HepG2 (cell line): Measurements from ENCODE around the gene ZNF629. TPM values are rescaled to one million over a fixed set of nuclear protein-coding genes. Genes with fewer than 3 reads are reported as not detected.

Source experiments
- CBX2 ChIP-seq, 2 experiments: fragments of 200-600 bp in 1 of 2; sonication (generic); formaldehyde crosslinking in 1 of 2; IDR thresholded peaks; 2 replicates each; pipeline versions ENCODE4 v1.7.0 to v1.8.1; 2018 to 2022; ENCODE audit warnings: low read depth in 2 of 2, low read length in 1 of 2, mild to moderate bottlenecking in 1 of 2, missing genetic modification reagents in 1 of 2
- CSRNP1 ChIP-seq: sonication (generic); formaldehyde crosslinking; IDR thresholded peaks from 2 replicates; pipeline ENCODE4 v1.8.1; 2023; ENCODE audit warnings: mild to moderate bottlenecking, missing genetic modification reagents
- GATAD2A ChIP-seq: IDR thresholded peaks from 2 replicates; pipeline ENCODE4 v1.6.1; 2016
- HDAC1 ChIP-seq: sonication (generic); formaldehyde crosslinking; IDR thresholded peaks from 2 replicates; pipeline ENCODE4 v1.5.1; 2020; ENCODE audit warnings: mild to moderate bottlenecking, missing genetic modification reagents
- PREB ChIP-seq: sonication (generic); formaldehyde crosslinking; IDR thresholded peaks from 2 replicates; pipeline ENCODE4 v1.4.0; 2020; ENCODE audit warnings: missing genetic modification reagents
- RBM22 ChIP-seq: fragments of 200-400 bp; formaldehyde crosslinking; optimal IDR thresholded peaks from 2 replicates; pipeline ENCODE3; 2017; ENCODE audit warnings: mild to moderate bottlenecking, low read length, moderate library complexity
- TFDP1 ChIP-seq: IDR thresholded peaks from 2 replicates; pipeline ENCODE4 v1.6.1; 2016; ENCODE audit warnings: missing compliant biosample characterization, missing genetic modification reagents, borderline replicate concordance
- ZBTB7B ChIP-seq: sonication (generic); formaldehyde crosslinking; IDR thresholded peaks from 2 replicates; pipeline ENCODE4 v1.4.0; 2020; ENCODE audit warnings: missing genetic modification reagents
- ZNF552 ChIP-seq: sonication (generic); formaldehyde crosslinking; IDR thresholded peaks from 2 replicates; pipeline ENCODE4 v1.9.0; 2022; ENCODE audit warnings: missing genetic modification reagents, mild to moderate bottlenecking, borderline replicate concordance
- ZNF556 ChIP-seq: sonication (generic); formaldehyde crosslinking; IDR thresholded peaks from 2 replicates; pipeline ENCODE4 v1.4.0; 2020; ENCODE audit warnings: mild to moderate bottlenecking, missing genetic modification reagents, borderline replicate concordance
- ZNF839 ChIP-seq: sonication (generic); formaldehyde crosslinking; IDR thresholded peaks from 2 replicates; pipeline ENCODE4 v1.4.0; 2020; ENCODE audit warnings: missing genetic modification reagents, mild to moderate bottlenecking, borderline replicate concordance
- ZSCAN12 ChIP-seq: sonication (generic); formaldehyde crosslinking; IDR thresholded peaks from 2 replicates; pipeline ENCODE4 v1.9.0; 2021; ENCODE audit warnings: mild to moderate bottlenecking, missing genetic modification reagents
- polyA plus RNA-seq, 8 experiments: library from polyadenylated mRNA; depleted of rRNA in 3 of 8; stranded (reverse) in 7 of 8; unstranded in 1 of 8; fragments of >200 nt; fragmentation: Illumina TruSeq in 4 of 8; extraction: Trizol in 4 of 8; gene quantifications; 2 replicates each; pipeline versions ENCODE4 v1.2.1 to v1.2.3, GENCODE V29; 2011 to 2016; ENCODE audit warnings: low read depth in 4 of 8, missing spikeins in 1 of 8, mixed read lengths in 1 of 8; ENCODE audit not compliant: insufficient read depth in 1 of 8
- total RNA-seq, 5 experiments: library from RNA; depleted of rRNA; stranded (reverse); fragments of >200 nt; fragmentation: Illumina TruSeq; extraction: Trizol; gene quantifications; 2 replicates each; pipeline ENCODE4 v1.2.3, GENCODE V29; 2016; ENCODE audit warnings: low read depth in 1 of 5
- TF ChIP-seq, protein P1 (sequence below): sonication (generic); formaldehyde crosslinking; IDR thresholded peaks from 2 replicates; pipeline ENCODE4 v1.5.0; 2020; ENCODE audit warnings: missing genetic modification reagents
- TF ChIP-seq, protein P2 (sequence below): sonication (generic); formaldehyde crosslinking; IDR thresholded peaks from 2 replicates; pipeline ENCODE4 v1.5.0; 2020; ENCODE audit warnings: missing genetic modification reagents
- TF ChIP-seq, protein P3 (sequence below): sonication (generic); formaldehyde crosslinking; IDR thresholded peaks from 2 replicates; pipeline ENCODE4 v1.4.0; 2020; ENCODE audit warnings: mild to moderate bottlenecking, missing genetic modification reagents
- TF ChIP-seq, protein P4 (sequence below): sonication (generic); formaldehyde crosslinking; IDR thresholded peaks from 2 replicates; pipeline ENCODE4 v1.5.1; 2020; ENCODE audit warnings: mild to moderate bottlenecking, missing genetic modification reagents, moderate library complexity

The ZNF629 gene
- total and polyA plus RNA-seq, 2 of the 13 experiments (the other 11 are each of a cell fraction or from before 2014, with no cell fraction given): 6.1 to 16.5 TPM

DNA sequence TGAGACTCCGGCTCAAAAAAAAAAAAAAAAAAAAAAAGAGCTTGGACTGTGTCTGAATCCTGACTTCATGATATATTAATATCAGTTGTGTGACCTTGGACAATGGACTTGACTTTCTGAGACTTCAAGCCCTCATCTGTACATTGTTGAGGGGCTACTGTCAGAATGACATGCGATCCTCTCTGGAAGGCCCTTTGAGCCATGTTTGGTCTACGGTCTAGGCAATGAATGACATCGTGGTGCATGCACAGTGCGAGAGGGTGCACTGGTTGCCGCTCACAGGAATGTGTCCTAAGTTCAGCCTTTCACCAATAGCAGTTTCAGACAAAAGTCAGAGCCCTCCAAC, 43.0 kb upstream of the ZNF629 start (continued):
- TF ChIP-seq HDAC1 (CRISPR knock-in tag) (peak; percentile 57), PREB (CRISPR knock-in tag) (no peak), TFDP1 (CRISPR knock-in tag) (peak; percentile 79; the same call in 1 of the 2 replicates), GATAD2A (CRISPR knock-in tag) (peak; percentile 46; the same call in 1 of the 2 replicates), ZNF552 (CRISPR knock-in tag) (0 out of 2 replicates have a peak, but pooled peaks have one; percentile 32), ZBTB7B (CRISPR knock-in tag) (peak; percentile 53; the same call in 1 of the 2 replicates), ZSCAN12 (CRISPR knock-in tag) (no peak), CBX2 (IDR thresholded peaks at IDR 0.05; ENCODE audit: low read depth, low read length) (no peak), CBX2 (CRISPR knock-in tag; IDR thresholded peaks at IDR 0.05; ENCODE audit: low read depth) (no peak), CSRNP1 (CRISPR knock-in tag) (no peak), ZNF839 (CRISPR knock-in tag) (no peak), RBM22 (no peak), ZNF556 (peak; percentile 89)
- TF ChIP-seq, protein P1, sequence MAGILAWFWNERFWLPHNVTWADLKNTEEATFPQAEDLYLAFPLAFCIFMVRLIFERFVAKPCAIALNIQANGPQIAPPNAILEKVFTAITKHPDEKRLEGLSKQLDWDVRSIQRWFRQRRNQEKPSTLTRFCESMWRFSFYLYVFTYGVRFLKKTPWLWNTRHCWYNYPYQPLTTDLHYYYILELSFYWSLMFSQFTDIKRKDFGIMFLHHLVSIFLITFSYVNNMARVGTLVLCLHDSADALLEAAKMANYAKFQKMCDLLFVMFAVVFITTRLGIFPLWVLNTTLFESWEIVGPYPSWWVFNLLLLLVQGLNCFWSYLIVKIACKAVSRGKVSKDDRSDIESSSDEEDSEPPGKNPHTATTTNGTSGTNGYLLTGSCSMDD (CRISPR knock-in tag): no peak
- TF ChIP-seq, protein P2, sequence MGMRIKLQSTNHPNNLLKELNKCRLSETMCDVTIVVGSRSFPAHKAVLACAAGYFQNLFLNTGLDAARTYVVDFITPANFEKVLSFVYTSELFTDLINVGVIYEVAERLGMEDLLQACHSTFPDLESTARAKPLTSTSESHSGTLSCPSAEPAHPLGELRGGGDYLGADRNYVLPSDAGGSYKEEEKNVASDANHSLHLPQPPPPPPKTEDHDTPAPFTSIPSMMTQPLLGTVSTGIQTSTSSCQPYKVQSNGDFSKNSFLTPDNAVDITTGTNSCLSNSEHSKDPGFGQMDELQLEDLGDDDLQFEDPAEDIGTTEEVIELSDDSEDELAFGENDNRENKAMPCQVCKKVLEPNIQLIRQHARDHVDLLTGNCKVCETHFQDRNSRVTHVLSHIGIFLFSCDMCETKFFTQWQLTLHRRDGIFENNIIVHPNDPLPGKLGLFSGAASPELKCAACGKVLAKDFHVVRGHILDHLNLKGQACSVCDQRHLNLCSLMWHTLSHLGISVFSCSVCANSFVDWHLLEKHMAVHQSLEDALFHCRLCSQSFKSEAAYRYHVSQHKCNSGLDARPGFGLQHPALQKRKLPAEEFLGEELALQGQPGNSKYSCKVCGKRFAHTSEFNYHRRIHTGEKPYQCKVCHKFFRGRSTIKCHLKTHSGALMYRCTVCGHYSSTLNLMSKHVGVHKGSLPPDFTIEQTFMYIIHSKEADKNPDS: no peak
- TF ChIP-seq, protein P3, sequence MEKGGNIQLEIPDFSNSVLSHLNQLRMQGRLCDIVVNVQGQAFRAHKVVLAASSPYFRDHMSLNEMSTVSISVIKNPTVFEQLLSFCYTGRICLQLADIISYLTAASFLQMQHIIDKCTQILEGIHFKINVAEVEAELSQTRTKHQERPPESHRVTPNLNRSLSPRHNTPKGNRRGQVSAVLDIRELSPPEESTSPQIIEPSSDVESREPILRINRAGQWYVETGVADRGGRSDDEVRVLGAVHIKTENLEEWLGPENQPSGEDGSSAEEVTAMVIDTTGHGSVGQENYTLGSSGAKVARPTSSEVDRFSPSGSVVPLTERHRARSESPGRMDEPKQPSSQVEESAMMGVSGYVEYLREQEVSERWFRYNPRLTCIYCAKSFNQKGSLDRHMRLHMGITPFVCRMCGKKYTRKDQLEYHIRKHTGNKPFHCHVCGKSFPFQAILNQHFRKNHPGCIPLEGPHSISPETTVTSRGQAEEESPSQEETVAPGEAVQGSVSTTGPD (CRISPR knock-in tag): no peak
- TF ChIP-seq, protein P4, sequence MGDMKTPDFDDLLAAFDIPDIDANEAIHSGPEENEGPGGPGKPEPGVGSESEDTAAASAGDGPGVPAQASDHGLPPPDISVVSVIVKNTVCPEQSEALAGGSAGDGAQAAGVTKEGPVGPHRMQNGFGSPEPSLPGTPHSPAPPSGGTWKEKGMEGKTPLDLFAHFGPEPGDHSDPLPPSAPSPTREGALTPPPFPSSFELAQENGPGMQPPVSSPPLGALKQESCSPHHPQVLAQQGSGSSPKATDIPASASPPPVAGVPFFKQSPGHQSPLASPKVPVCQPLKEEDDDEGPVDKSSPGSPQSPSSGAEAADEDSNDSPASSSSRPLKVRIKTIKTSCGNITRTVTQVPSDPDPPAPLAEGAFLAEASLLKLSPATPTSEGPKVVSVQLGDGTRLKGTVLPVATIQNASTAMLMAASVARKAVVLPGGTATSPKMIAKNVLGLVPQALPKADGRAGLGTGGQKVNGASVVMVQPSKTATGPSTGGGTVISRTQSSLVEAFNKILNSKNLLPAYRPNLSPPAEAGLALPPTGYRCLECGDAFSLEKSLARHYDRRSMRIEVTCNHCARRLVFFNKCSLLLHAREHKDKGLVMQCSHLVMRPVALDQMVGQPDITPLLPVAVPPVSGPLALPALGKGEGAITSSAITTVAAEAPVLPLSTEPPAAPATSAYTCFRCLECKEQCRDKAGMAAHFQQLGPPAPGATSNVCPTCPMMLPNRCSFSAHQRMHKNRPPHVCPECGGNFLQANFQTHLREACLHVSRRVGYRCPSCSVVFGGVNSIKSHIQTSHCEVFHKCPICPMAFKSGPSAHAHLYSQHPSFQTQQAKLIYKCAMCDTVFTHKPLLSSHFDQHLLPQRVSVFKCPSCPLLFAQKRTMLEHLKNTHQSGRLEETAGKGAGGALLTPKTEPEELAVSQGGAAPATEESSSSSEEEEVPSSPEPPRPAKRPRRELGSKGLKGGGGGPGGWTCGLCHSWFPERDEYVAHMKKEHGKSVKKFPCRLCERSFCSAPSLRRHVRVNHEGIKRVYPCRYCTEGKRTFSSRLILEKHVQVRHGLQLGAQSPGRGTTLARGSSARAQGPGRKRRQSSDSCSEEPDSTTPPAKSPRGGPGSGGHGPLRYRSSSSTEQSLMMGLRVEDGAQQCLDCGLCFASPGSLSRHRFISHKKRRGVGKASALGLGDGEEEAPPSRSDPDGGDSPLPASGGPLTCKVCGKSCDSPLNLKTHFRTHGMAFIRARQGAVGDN (CRISPR knock-in tag): peak; percentile 46
